ENCODE measurements around the gene DCTN3. TPM values are rescaled to one million over a fixed set of nuclear protein-coding genes. Genes with fewer than 3 reads are reported as not detected.

The DCTN3 gene
- total RNA-seq, 2 experiments from 2014 or later: 81.5 to 84.4 TPM

DNA sequence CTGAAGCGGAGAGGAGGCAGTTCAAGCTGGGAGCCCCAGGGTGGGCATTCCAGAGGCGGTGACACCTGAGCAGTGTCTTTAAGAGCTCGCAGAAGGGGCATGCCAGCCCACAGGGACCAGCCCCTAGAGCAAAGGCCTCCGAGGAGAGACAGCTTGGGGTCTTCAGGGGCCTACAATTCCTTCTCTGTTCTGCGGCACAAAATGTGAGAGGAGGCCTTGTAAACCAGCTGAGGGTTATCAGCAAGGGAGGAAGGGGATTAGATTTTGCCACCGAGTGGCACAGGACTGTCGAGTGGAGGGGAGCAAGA lies 17.8 kb upstream of the DCTN3 start:
- H3K9me3 ChIP-seq (ENCODE audit: control insufficient read depth in 1 of 2, insufficient read depth in 1 of 2, low read length in 2 of 2): no peaks in the 10 kb centered on the region
- TF ChIP-seq, protein P1, sequence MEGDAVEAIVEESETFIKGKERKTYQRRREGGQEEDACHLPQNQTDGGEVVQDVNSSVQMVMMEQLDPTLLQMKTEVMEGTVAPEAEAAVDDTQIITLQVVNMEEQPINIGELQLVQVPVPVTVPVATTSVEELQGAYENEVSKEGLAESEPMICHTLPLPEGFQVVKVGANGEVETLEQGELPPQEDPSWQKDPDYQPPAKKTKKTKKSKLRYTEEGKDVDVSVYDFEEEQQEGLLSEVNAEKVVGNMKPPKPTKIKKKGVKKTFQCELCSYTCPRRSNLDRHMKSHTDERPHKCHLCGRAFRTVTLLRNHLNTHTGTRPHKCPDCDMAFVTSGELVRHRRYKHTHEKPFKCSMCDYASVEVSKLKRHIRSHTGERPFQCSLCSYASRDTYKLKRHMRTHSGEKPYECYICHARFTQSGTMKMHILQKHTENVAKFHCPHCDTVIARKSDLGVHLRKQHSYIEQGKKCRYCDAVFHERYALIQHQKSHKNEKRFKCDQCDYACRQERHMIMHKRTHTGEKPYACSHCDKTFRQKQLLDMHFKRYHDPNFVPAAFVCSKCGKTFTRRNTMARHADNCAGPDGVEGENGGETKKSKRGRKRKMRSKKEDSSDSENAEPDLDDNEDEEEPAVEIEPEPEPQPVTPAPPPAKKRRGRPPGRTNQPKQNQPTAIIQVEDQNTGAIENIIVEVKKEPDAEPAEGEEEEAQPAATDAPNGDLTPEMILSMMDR (IDR thresholded peaks at IDR 0.05): no peak
- Mint-ChIP-seq H3K9me3 (no peaks in the 10 kb centered on the region), H3K4me1 (ENCODE audit: low read depth) (peaks cover 42% of the 10 kb centered on the region), H3K36me3 (ENCODE audit: low read depth) (peaks cover 14% of the 10 kb centered on the region), H3K4me3 (peak overlapping the region; percentile 89), H3K27me3 (no peaks in the 10 kb centered on the region), H3K27ac (peak overlapping the region; percentile 89)
- CTCF ChIA-PET: interaction anchor here (0.6 to 3.9 kb wide), 5 partner anchors 9 to 64 kb away, joined by 3 to 29 read pairs (median 15); partner anchors contain the start of gene GALT
- peaks cover 14% of the 10 kb centered on the region for H3K36me3 ChIP-seq (ENCODE audit: insufficient read depth, low read length)
- peak overlapping the region; percentile 72 to 84 for H3K27ac ChIP-seq (ENCODE audit: low read depth in 1 of 2, low read length in 2 of 2)
- H3K27me3 ChIP-seq (ENCODE audit: control insufficient read depth in 1 of 2, insufficient read depth in 2 of 2, low read length in 2 of 2): no peaks in the 10 kb centered on the region
- DNase-seq: no peak
- H3K4me1 ChIP-seq (ENCODE audit: insufficient read depth, low read length): peaks cover 41% of the 10 kb centered on the region
- intact Hi-C loops (cut with DNase I, micrococcal nuclease): loop anchor here (2.0 to 10.0 kb wide), 4 partner anchors 25 to 583 kb away; partner anchors contain the start of genes CCL27 (in 1 of the 2), FANCG (in 1 of the 2) and VCP (in 1 of the 2)
- no peak for ATAC-seq (ENCODE audit: poor library complexity)
- POLR2A ChIA-PET: interaction anchor here (0.6 to 5.0 kb wide), 19 partner anchors 9 to 1348 kb away, joined by 3 to 84 read pairs (median 5); partner anchors contain the start of genes ARID3C, CCL27, DCTN3 and DNAI1
- peak overlapping the region; percentile 86 for H3K4me3 ChIP-seq (ENCODE audit: low read length)

DNA sequence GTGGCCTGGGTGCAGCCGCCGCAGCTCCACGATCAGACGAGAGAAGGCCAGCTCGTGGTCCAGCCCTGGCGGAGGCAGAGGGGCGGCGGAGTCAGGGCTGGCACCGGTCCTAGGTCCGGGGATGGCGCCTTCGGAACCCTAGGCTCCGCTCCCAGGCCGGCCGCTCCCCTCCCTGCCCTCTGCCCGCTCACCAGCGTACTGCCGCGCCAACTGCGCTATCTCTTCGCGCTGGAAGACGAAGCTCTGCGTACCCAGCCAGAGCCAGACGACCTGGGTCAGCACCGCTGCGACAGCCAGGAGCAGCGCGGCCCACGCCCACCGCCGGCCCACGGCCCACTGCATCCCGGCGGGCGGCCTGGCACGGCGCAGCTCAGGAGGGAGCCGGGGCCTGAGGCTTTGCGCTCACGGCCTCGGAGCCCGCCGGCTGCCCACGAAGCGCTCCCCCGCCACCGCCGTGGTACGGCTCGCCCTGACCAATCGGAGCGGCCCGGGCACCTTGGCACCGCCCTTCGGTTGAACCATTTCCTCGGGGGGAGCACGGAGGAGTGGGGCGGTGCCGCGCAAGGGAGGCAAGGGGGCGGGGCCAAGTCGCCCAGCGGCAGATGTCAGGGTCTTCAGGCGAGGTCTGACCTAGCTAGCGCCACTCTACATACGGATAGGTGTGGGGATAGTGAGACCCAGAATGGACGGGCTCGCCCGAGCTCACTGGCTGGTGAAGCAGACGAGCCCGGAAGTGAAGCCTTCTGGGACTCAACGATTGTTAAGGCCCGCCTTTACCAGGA lies 17.3 kb upstream of the DCTN3 start, which contains the start of gene SIGMAR1:
Gene SIGMAR1, minus strand, starts transcription at position 432 of the 782 bp plus-strand sequence. Its CDS starts 90 bp downstream, at position 342.
- ChIA-PET POLR2A (interaction anchor here (0.6 to 5.0 kb wide), 24 partner anchors 9 to 1347 kb away, joined by 3 to 84 read pairs (median 4); partner anchors contain the start of genes ARID3C, CCL27, DCTN3 and DNAI1), CTCF (interaction anchor here (0.6 to 3.9 kb wide), 6 partner anchors 9 to 262 kb away, joined by 3 to 29 read pairs (median 10); partner anchors contain the start of gene GALT)
- Histone ChIP-seq H3K4me3 (ENCODE audit: low read length) (peak within 1 kb of the TSS; percentile 86), H3K27ac (ENCODE audit: low read depth in 1 of 2, low read length in 2 of 2) (peak within 1 kb of the TSS; percentile 72 to 84), H3K36me3 (ENCODE audit: insufficient read depth, low read length) (peaks cover 14% of the 10 kb centered on the region), H3K9me3 (ENCODE audit: control insufficient read depth in 1 of 2, insufficient read depth in 1 of 2, low read length in 2 of 2) (no peaks in the 10 kb centered on the region), H3K27me3 (ENCODE audit: control insufficient read depth in 1 of 2, insufficient read depth in 2 of 2, low read length in 2 of 2) (no peaks in the 10 kb centered on the region), H3K4me1 (ENCODE audit: insufficient read depth, low read length) (peaks cover 41% of the 10 kb centered on the region)
- Mint-ChIP-seq H3K27ac (peak within 1 kb of the TSS; percentile 89), H3K4me1 (ENCODE audit: low read depth) (peaks cover 45% of the 10 kb centered on the region), H3K9me3 (no peaks in the 10 kb centered on the region), H3K27me3 (no peaks in the 10 kb centered on the region), H3K4me3 (peak within 1 kb of the TSS; percentile 89), H3K36me3 (ENCODE audit: low read depth) (peaks cover 14% of the 10 kb centered on the region)
- intact Hi-C loops (cut with DNase I, micrococcal nuclease): loop anchor here (2.0 to 10.0 kb wide), 4 partner anchors 25 to 583 kb away; partner anchors contain the start of genes CCL27 (in 1 of the 2), FANCG (in 1 of the 2) and VCP (in 1 of the 2)
- TF ChIP-seq, protein P1 (IDR thresholded peaks at IDR 0.05): no peak
- DNase-seq (peak; percentile 85 to 95 (median 92)), ATAC-seq (ENCODE audit: poor library complexity) (peak; percentile 92)

DNA sequence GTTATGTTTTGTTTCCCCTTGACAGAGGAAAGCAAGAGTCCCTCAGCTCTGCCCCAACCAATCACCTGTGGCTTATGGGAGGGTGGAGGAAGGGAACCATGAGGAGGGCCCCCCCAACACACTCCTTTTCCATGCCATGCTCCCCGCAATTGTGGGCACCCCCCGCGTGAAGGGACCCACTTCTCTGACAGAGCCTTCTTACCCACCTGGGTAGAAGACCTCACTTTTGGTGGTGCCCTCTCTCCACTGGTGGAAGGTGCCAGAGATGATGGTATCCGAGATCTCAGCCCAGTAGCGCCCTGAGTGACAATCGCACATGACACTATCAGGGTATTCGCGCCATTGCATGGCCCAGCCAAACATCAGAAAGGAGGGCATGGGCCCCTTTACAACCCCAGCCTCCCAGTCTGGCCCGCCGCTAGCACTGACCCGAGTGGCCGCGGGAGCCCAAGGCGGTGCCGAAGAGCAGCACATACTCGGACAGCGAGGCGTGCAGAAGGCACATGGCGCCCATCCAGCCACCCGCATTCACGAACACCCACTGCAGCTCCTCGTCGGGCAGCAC lies 16.6 kb upstream of the DCTN3 start:
- H3K27ac Mint-ChIP-seq: peak overlapping the region; percentile 89
- Histone ChIP-seq H3K27me3 (ENCODE audit: control insufficient read depth in 1 of 2, insufficient read depth in 2 of 2, low read length in 2 of 2) (no peaks in the 10 kb centered on the region), H3K4me1 (ENCODE audit: insufficient read depth, low read length) (peaks cover 41% of the 10 kb centered on the region), H3K36me3 (ENCODE audit: insufficient read depth, low read length) (peaks cover 14% of the 10 kb centered on the region), H3K9me3 (ENCODE audit: control insufficient read depth in 1 of 2, insufficient read depth in 1 of 2, low read length in 2 of 2) (no peaks in the 10 kb centered on the region), H3K4me3 (ENCODE audit: low read length) (peak overlapping the region; percentile 86), H3K27ac (ENCODE audit: low read depth in 1 of 2, low read length in 2 of 2) (peak overlapping the region; percentile 55 to 72)
- TF ChIP-seq, protein P1 (IDR thresholded peaks at IDR 0.05): no peak
- CTCF ChIA-PET: interaction anchor here (0.8 to 3.9 kb wide), 6 partner anchors 10 to 261 kb away, joined by 3 to 29 read pairs (median 10); partner anchors contain the start of gene GALT
- ATAC-seq (ENCODE audit: poor library complexity): no peak
- peaks cover 14% of the 10 kb centered on the region for H3K36me3 Mint-ChIP-seq (ENCODE audit: low read depth)
- H3K4me1 Mint-ChIP-seq (ENCODE audit: low read depth): peaks cover 46% of the 10 kb centered on the region
- H3K27me3 Mint-ChIP-seq: no peaks in the 10 kb centered on the region
- no peaks in the 10 kb centered on the region for H3K9me3 Mint-ChIP-seq
- POLR2A ChIA-PET: interaction anchor here (0.7 to 5.0 kb wide), 18 partner anchors 8 to 260 kb away, joined by 3 to 84 read pairs (median 6); partner anchors contain the start of genes ARID3C, CCL27, DCTN3 and DNAI1
- intact Hi-C loops (cut with DNase I, micrococcal nuclease): loop anchor here (5.0 to 10.0 kb wide), 3 partner anchors 135 to 582 kb away; partner anchors contain the start of genes FANCG (in 1 of the 2) and VCP (in 1 of the 2)
- no peak for DNase-seq
- peak overlapping the region; percentile 89 for H3K4me3 Mint-ChIP-seq

Measured in CD4-positive, alpha-beta T cell (primary cell).